CD1c-positive myeloid dendritic cell (primary cell): ENCODE results near the gene SIL1.
"Not testable (repeated sequence)": the region's sequence is repeated elsewhere in the genome, so short reads cannot be mapped to it uniquely, and the experiment has no call there.

Experiments
- DNase-seq: peaks from one replicate; pipeline ENCODE4 v3.0.0-alpha.2; 2016; ENCODE audit errors: extremely low spot score

The SIL1 gene

DNA sequence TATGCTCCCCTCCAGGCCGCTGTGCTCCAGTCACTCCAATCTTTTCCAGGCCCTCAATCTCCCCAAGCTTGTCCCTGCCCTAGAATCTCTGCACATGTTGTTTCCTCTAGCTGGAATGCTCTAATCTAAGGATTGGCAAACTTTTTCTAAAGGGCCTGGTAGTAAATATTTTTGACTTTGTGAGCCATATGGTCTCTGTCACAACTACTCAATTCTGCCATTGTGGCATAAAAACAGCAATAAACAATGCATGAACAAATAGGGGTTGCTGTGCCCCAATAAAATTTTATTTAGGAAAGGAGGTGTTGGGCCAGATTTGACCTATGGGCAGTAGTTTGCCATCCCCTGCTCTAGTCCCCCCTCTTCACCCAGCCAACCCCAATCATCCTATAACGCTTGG is 172.5 kb downstream of the SIL1 start:
- DNase-seq: no peak

GRCh38 chr5:139023286-139023685 is 174.9 kb downstream of the SIL1 start:
- no peak for DNase-seq

DNA sequence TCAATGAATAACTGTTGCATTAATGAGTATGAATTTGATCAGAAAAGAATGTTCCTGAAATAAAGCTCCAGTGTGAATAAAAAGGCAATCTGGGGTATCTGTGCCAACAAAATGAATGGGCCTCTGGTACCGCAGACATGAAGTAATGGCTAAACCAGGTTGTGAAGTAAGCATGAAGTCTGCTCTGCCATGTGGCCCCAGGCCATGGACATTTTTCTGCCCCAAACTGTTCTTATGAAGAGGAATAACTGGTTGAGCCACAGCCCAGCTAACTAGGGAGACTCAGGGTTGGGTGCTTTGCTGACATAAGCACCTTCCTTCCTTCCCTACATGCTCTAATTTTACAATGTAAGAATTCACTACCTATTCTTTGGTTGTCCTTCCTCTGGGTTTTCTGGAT is 175.6 kb downstream of the SIL1 start:
- no peak for DNase-seq

DNA sequence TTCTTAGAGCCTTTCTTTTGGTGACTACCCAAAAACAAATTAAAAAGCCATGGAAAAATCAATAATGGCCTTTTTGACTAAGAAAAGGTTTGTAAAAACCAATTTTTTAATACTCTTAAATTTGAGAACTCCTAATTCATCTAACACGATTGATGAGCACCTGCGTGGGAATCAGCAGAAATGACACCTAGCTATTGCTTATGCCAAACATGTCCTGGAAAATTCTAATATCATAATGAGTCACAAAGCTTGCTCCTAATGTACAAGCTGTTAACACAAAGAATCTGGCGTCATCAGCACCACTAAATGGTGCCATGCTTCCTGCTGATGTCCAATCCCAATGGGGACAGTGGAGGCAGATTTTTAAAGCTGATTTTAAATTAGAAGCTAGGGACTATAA is 176.8 kb downstream of the SIL1 start:
- no peak for DNase-seq

GRCh38 chr5:139019880-139020279 is 178.3 kb downstream of the SIL1 start:
- DNase-seq: no peak

GRCh38 chr5:139019211-139019610 is 179.0 kb downstream of the SIL1 start:
- no peak for DNase-seq

GRCh38 chr5:139017624-139018023 is 180.5 kb downstream of the SIL1 start:
- no peak for DNase-seq

DNA sequence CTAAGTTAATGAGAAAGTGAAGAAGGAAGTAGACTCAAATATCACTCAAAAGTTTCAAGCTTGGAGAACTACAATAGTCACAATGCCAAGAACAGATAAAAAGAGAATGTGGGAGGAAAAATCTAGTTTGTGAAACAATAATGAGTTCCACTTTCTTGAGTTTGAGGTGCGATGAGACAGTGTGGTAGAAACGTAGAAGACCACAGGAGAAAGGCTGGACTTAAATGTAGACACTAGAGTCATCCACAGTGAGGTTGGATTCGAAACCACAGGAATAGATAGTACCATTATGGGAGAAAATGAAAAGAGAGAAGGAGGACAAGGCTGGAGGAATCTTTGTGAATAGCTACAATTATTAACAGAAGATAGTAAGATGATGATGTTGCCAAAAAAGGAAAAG is 182.0 kb downstream of the SIL1 start:
- no peak for DNase-seq

DNA sequence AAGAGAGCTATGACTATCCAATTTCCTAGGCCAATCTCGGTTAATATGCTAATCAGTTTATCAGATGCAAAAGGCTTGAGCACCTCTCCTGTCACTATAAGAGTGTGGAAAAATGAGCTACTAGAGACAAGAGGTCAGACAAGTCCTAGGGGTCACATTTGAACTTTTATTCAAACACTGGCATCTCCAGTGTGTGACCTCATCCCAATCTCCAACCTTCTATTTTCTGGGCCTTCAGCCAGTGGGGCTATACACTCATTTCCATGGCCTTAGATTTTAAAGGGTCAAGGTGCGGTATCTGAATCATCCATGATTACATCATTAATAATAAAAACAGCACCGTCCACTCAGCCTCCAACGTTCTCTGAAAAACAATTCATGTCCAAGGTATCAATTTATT is 183.4 kb downstream of the SIL1 start:
- DNase-seq: no peak

DNA sequence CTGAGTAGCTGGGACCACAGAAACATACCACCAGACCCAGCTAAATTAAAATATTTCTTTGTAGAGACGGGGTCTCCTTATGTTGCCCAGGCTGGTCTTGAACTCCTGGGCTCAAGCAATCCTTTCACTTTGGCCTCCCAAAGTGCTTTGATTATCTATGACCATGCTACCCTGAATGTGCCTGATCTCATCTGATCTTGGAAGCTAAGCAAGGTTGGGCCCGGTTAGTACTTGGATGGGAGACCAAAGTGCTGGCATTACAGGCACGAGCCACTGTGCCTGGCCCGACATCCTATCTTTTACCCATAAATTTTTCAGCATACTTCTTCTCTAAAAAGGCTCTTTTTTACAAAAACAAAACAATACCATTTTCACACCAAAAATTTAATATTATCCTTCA is 186.0 kb downstream of the SIL1 start:
- DNase-seq: no peak

DNA sequence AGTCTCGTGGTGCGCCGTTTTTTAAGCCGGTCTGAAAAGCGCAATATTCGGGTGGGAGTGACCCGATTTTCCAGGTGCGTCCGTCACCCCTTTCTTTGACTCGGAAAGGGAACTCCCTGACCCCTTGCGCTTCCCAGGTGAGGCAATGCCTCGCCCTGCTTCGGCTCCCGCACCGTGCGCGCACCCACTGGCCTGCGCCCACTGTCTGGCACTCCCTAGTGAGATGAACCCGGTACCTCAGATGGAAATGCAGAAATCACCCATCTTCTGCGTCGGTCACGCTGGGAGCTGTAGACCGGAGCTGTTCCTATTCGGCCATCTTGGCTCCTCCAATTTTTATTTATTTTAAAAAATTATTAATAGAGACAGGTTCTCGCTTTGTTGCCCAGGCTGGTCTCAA is 187.0 kb downstream of the SIL1 start:
- not testable (repeated sequence) for DNase-seq

GRCh38 chr5:139004374-139005307 is 193.5 kb downstream of the SIL1 start:
- DNase-seq: no peak

- DNase-seq: no peak
Measured at GRCh38 chr5:138999674-139000073, 198.5 kb downstream of the SIL1 start.

DNA sequence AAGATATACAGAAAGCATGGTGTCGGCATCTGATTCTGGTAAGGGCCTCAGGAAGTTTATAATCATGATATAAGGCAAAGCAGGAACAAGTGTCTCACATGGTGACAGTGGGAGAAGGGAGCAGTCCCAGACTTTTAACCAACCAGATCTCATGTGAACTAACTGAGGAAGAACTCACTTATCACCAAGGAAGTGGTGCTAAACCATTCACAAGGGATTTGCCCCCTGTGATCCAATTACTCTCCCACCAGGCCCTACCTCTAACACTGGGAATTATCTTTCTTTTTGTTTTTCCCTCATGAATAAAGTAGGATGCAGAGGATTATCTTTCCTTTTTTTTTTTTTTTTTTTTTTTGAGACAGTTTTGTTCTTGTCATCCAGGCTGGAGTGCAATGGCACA is 199.6 kb downstream of the SIL1 start:
- no peak for DNase-seq

DNA sequence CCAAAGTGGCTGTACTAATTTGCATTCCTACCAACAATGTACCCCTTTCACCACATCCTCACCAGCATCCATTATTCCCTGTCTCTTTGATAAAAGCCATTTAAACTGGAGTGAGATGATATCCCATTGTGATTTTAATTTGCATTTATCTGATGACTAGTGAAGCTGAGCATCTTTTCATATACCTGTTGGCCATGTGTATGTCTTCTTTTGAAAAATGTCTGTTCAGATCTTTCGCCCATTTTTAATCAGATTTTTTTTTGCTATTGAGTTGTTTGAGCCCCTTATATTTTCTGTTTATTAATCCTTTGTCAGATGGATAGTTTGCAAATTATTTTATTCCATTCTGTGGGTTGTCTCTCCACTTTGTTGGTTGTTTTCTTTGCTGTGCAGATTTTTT is 202.0 kb downstream of the SIL1 start:
- no peak for DNase-seq

- no peak for DNase-seq
Measured at GRCh38 chr5:138990986-138991590, 207.1 kb downstream of the SIL1 start.

DNA sequence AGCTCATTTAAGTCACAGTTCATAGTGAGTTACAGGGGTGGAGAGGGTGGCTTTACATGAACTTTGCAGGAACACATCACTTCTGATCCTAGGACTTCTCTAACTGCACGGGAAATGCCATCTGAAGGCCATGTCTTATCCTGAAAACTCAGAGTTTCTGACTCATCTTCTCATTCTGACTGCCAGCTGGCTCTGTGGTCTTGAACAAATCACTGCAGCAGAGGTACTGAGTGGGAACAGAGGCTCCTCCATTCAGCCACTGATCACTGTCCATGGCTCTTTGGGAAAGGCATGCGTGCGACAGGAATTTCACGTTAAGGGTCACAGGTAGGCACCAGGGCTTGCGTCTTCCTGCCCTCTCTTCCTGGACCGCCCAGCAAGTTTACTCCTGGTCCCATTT is 208.4 kb downstream of the SIL1 start:
- no peak for DNase-seq

GRCh38 chr5:138986186-138986800 is 211.9 kb downstream of the SIL1 start:
- no peak for DNase-seq

GRCh38 chr5:138985683-138986082 is 212.5 kb downstream of the SIL1 start:
- DNase-seq: no peak

DNA sequence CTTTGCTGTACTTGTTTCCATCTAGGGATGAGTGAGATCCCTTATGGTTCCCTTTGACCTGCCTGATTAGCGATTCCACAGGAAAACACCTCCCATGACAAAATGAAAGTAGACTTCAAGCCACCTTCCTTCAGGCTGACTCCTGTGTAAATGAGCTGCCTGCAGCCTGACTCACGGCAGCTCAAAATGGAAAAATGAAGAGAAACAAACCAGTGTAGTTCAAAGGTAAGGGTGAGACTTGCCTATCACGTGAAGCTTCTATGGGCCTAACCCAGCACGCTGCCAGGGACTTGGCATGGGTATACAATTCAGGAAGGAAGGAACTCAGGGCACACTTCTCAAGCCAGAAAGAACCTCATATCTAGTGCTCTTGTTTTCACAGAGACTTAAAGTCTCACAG is 212.9 kb downstream of the SIL1 start:
- no peak for DNase-seq

- DNase-seq: no peak
Measured at GRCh38 chr5:138983984-138984383, 214.2 kb downstream of the SIL1 start.

- DNase-seq: no peak
Measured at GRCh38 chr5:138981586-138981985, 216.6 kb downstream of the SIL1 start.

DNA sequence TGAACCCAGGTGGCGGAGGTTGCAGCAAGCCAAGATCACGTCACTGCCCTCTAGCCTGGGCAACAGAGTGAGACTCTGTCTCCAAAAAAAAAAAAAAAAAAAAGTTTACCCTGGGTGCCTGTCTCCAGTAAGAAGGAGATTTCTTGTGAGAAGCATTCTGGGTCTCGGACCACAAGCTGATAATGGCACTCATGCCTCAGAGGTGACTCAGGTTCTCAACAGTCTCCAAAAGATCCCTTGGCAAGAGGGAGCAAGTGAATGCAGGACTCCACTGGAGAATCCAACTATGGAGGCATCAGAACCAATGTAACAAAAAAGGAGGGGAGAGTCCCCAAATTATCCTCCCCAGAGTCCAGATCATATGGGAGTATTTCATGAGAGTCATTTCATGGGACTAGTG is 217.0 kb downstream of the SIL1 start:
- DNase-seq: no peak
